HG03571 (cell line): ENCODE data around the gene BATF3.

Source experiments
- ATAC-seq: cut with Tn5 transposase; IDR thresholded peaks from one replicate; pipeline ENCODE4 v1.9.1; 2021; ENCODE audit not compliant: unreplicated experiment

Gene BATF3

GRCh38 chr1:212710566-212710965 is 10.9 kb upstream of the BATF3 start:
- ATAC-seq = no peak

- ATAC-seq = no peak
These were observed 4.4 kb upstream of the BATF3 start for GRCh38 chr1:212703991-212704564.

- no peak for ATAC-seq
These were observed 3.0 kb upstream of the BATF3 start for GRCh38 chr1:212702672-212703071.

- ATAC-seq = no peak
These were observed 2.3 kb upstream of the BATF3 start for GRCh38 chr1:212701910-212702309.

GRCh38 chr1:212700892-212701819 is 1.5 kb upstream of the BATF3 start:
- no peak for ATAC-seq

GRCh38 chr1:212700223-212700891 is 717 bp upstream of the BATF3 start:
- ATAC-seq = peak; percentile 21

GRCh38 chr1:212699104-212699624 is 476 bp downstream of the BATF3 start:
- ATAC-seq = peak; percentile 57

- ATAC-seq = no peak
These were observed 1.1 kb downstream of the BATF3 start for GRCh38 chr1:212698467-212699103.

- ATAC-seq = no peak
These were observed 2.8 kb downstream of the BATF3 start for GRCh38 chr1:212696721-212697331.

- no peak for ATAC-seq
These were observed 6.6 kb downstream of the BATF3 start for GRCh38 chr1:212692774-212693644.

GRCh38 chr1:212691561-212692071 is 8.0 kb downstream of the BATF3 start:
- ATAC-seq = no peak

- no peak for ATAC-seq
These were observed 8.7 kb downstream of the BATF3 start for GRCh38 chr1:212690816-212691403.

GRCh38 chr1:212689758-212690529 is 9.7 kb downstream of the BATF3 start:
- ATAC-seq = no peak

- ATAC-seq = no peak
These were observed 10.4 kb downstream of the BATF3 start for GRCh38 chr1:212689196-212689725.

- no peak for ATAC-seq
These were observed 11.1 kb downstream of the BATF3 start for GRCh38 chr1:212688341-212689047.

GRCh38 chr1:212687811-212688210 is 11.8 kb downstream of the BATF3 start:
- no peak for ATAC-seq

GRCh38 chr1:212686591-212686990 is 13.0 kb downstream of the BATF3 start:
- no peak for ATAC-seq

- no peak for ATAC-seq
These were observed 13.6 kb downstream of the BATF3 start for GRCh38 chr1:212686069-212686468.
